ENCODE results near the gene SULF2.

SULF2 gene

DNA sequence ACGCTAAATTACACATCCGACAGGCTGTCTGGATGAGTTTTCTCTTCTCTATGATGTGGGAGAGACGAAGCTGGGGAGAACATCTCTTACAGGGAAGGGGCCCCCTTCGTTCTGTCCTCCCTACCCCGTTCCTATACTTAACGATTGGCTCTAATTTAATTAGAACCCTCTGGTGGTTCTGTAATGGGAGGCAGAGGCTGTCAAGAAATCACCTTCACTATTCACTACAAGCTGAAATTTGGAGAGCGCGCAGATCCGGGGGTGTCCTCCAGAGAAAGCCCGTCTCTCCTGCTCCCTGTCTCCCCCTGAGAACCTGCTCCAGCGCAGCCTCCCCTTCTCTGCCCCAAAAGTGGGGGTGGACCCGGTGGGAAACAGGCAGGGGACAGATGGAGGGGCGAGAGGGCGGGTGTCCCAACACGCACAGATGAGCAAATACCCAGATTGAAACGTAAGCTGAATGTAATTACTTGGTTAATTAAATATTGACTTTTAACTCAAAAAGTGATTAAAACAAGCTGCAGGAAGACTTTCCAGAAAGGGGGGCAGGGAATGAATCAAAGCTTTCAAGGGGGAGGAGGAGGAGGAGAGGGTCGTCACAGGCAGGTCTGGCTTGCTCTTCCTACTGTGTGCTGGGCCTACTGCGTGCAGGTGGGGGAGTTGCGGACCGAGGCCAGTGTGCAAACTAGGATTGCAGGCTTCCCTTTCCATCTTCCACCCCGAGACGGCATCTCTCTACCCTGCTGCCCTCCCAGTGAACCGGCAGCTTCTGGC lies 1.3 kb downstream of the SULF2 start:
- H3K27ac ChIP-seq, result no peak overlapping the region
- DNase-seq, result no peak
- TF ChIP-seq, protein P1, sequence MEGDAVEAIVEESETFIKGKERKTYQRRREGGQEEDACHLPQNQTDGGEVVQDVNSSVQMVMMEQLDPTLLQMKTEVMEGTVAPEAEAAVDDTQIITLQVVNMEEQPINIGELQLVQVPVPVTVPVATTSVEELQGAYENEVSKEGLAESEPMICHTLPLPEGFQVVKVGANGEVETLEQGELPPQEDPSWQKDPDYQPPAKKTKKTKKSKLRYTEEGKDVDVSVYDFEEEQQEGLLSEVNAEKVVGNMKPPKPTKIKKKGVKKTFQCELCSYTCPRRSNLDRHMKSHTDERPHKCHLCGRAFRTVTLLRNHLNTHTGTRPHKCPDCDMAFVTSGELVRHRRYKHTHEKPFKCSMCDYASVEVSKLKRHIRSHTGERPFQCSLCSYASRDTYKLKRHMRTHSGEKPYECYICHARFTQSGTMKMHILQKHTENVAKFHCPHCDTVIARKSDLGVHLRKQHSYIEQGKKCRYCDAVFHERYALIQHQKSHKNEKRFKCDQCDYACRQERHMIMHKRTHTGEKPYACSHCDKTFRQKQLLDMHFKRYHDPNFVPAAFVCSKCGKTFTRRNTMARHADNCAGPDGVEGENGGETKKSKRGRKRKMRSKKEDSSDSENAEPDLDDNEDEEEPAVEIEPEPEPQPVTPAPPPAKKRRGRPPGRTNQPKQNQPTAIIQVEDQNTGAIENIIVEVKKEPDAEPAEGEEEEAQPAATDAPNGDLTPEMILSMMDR (IDR thresholded peaks at IDR 0.05; ENCODE audit: low read depth, low read length), result no peak
- H3K36me3 ChIP-seq, result no peaks in the 10 kb centered on the region
- peaks cover 20% of the 10 kb centered on the region for H3K27me3 ChIP-seq (ENCODE audit: insufficient read depth, low read depth, severe bottlenecking)
- peak overlapping the region; percentile 46 for H3K4me3 ChIP-seq (ENCODE audit: low read depth, low read length)
- no peaks in the 10 kb centered on the region for H3K9me3 ChIP-seq (ENCODE audit: severe bottlenecking)

DNA sequence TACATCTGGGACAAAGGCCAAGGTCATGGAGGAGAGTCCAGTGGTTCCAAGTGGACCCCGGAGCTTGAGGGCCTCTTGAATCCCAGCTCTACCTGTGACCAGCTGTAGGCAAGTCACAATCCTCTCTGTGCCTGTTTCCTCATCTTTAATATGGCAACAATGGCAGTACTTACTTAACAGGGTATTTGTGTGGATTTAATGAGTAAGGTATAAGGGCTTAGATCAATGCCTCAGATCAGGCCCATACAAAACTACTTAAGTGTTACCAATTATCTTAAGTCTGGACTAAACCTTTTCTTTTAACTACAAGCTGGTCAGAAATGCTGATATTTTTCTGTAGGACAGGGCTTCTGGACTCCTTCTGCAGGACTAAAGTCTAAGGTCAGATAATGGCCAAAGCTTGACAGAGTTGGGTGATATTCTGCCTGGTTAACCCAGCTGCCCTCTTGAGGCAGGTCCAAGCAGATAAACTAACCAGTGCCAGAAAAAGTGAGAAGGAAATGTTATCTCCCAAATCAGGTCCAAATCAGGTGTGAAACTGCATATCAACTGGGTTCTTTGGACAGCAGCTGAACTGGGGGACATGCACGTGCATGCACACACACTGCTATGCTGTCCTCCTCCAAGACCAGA lies 2.2 kb downstream of the SULF2 start:
- TF ChIP-seq, protein P1 (IDR thresholded peaks at IDR 0.05; ENCODE audit: low read depth, low read length), result no peak
- no peaks in the 10 kb centered on the region for H3K9me3 ChIP-seq (ENCODE audit: severe bottlenecking)
- no peak overlapping the region for H3K27ac ChIP-seq
- no peaks in the 10 kb centered on the region for H3K36me3 ChIP-seq
- H3K27me3 ChIP-seq (ENCODE audit: insufficient read depth, low read depth, severe bottlenecking), result peaks cover 20% of the 10 kb centered on the region
- DNase-seq, result no peak
- no peak overlapping the region for H3K4me3 ChIP-seq (ENCODE audit: low read depth, low read length)

DNA sequence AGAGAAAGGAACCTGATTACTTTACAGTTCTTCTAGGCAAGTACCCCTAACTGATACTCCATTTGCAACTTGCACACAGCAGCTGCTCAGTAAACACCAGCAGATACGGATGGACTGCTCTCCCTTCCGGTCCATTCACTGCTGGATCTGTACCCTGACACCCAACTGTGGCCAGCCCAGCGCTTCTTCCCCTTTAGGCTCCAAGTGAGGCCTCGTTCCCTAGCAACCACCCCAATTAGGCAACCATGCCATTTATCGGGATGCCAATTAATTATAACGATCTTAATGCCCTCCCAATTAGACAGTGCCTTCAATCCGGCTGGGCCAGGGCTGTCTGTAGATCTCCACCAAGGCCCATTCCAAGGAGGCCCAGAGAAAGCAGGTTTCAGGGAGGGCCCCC lies 3.2 kb downstream of the SULF2 start:
- no peak overlapping the region for H3K27ac ChIP-seq
- DNase-seq, result no peak
- no peak overlapping the region for H3K4me3 ChIP-seq (ENCODE audit: low read depth, low read length)
- TF ChIP-seq, protein P1 (IDR thresholded peaks at IDR 0.05; ENCODE audit: low read depth, low read length), result no peak
- peaks cover 2% of the 10 kb centered on the region for H3K9me3 ChIP-seq (ENCODE audit: severe bottlenecking)
- peaks cover 20% of the 10 kb centered on the region for H3K27me3 ChIP-seq (ENCODE audit: insufficient read depth, low read depth, severe bottlenecking)
- H3K36me3 ChIP-seq, result no peaks in the 10 kb centered on the region

- no peak overlapping the region for H3K4me3 ChIP-seq (ENCODE audit: low read depth, low read length)
- H3K9me3 ChIP-seq (ENCODE audit: severe bottlenecking), result peaks cover 2% of the 10 kb centered on the region
- no peak for DNase-seq
- peaks cover 20% of the 10 kb centered on the region for H3K27me3 ChIP-seq (ENCODE audit: insufficient read depth, low read depth, severe bottlenecking)
- TF ChIP-seq, protein P1 (IDR thresholded peaks at IDR 0.05; ENCODE audit: low read depth, low read length), result no peak
- H3K36me3 ChIP-seq, result no peaks in the 10 kb centered on the region
- H3K27ac ChIP-seq, result no peak overlapping the region
These were observed 3.6 kb downstream of the SULF2 start for GRCh38 chr20:47781632-47782031.

GRCh38 chr20:47780720-47781389 lies 4.4 kb downstream of the SULF2 start:
- TF ChIP-seq, protein P1 (IDR thresholded peaks at IDR 0.05; ENCODE audit: low read depth, low read length), result peak; percentile 37; the same call in 1 of the 2 replicates
- no peak for DNase-seq
- H3K36me3 ChIP-seq, result no peaks in the 10 kb centered on the region
- H3K9me3 ChIP-seq (ENCODE audit: severe bottlenecking), result peaks cover 2% of the 10 kb centered on the region
- H3K27ac ChIP-seq, result no peak overlapping the region
- H3K27me3 ChIP-seq (ENCODE audit: insufficient read depth, low read depth, severe bottlenecking), result peaks cover 16% of the 10 kb centered on the region
- H3K4me3 ChIP-seq (ENCODE audit: low read depth, low read length), result no peak overlapping the region
